Measurements from ENCODE around the gene ADPRHL1.

- TF ChIP-seq CTCF (IDR thresholded peaks at IDR 0.05) (no peak), ZNF423 (CRISPR knock-in tag; IDR thresholded peaks at IDR 0.05) (no peak), NR2C2 (CRISPR knock-in tag; IDR thresholded peaks at IDR 0.05) (no peak), MAX (CRISPR knock-in tag; IDR thresholded peaks at IDR 0.05) (no peak), MLX (CRISPR knock-in tag; IDR thresholded peaks at IDR 0.05) (no peak), HMGXB4 (CRISPR knock-in tag; IDR thresholded peaks at IDR 0.05) (no peak), KAT7 (CRISPR knock-in tag; IDR thresholded peaks at IDR 0.05; ENCODE audit: borderline replicate concordance) (no peak), TCF7 (CRISPR knock-in tag; IDR thresholded peaks at IDR 0.05; ENCODE audit: low read depth) (no peak), IRF1 (CRISPR knock-in tag; IDR thresholded peaks at IDR 0.05) (no peak), ZBTB21 (CRISPR knock-in tag; IDR thresholded peaks at IDR 0.05; ENCODE audit: borderline replicate concordance) (no peak), SMAD3 (CRISPR knock-in tag; IDR thresholded peaks at IDR 0.05; ENCODE audit: borderline replicate concordance) (no peak), NR3C1 (CRISPR knock-in tag; conservative IDR thresholded peaks at IDR 0.05; ENCODE audit: low read depth) (no peak), USF2 (CRISPR knock-in tag; IDR thresholded peaks at IDR 0.05) (no peak)
Measured at GRCh38 chr13:113448545-113448884, 4.8 kb downstream of the ADPRHL1 start.
